A549 (cell line): ENCODE results near the gene ATP8A1. TPM values are rescaled to one million over a fixed set of nuclear protein-coding genes. Genes with fewer than 3 reads are reported as not detected.

Experiments used
- ATAC-seq, 2 experiments: fragments of 200-7000 bp in 1 of 2; fragments of >200 bp in 1 of 2; cut with Nextera tagmentation in 1 of 2; cut with Tn5 transposase in 1 of 2; 3 replicates each; pipeline versions ENCODE4 v1.8.0 to v1.9.1; 2018 to 2020; ENCODE audit warnings: mild to moderate bottlenecking in 1 of 2, moderate library complexity in 1 of 2
- CTCF ChIA-PET: fragments of 300-600 bp; sonication (Branson Sonifier 250); formaldehyde crosslinking; extraction: SDS; loops from one replicate; lab custom pipeline; 2021; ENCODE audit warnings: antibody characterized with exemption, inconsistent platforms; lab: Yijun Ruan, JAX
- POLR2A ChIA-PET: fragments of 350-600 bp; formaldehyde crosslinking; extraction: SDS; loops from one replicate; lab custom pipeline; 2021; ENCODE audit warnings: antibody characterized with exemption, inconsistent platforms; lab: Yijun Ruan, JAX
- DNase-seq, 2 experiments: peaks; one replicate each; pipeline versions ENCODE4 v3.0.0 to v3.0.0-alpha.2; 2011 to 2016; ENCODE audit warnings: low read depth in 1 of 2, low spot score in 1 of 2
- FAIRE-seq: peaks from 2 replicates; lab custom pipeline; 2011; peaks lifted over from hg19 to GRCh38; lab: Jason Lieb, UNC
- H3K27ac ChIP-seq, 2 experiments: fragments of >200 bp; sonication (Bioruptor Twin); formaldehyde crosslinking; 3 replicates each; pipeline ENCODE4 v1.5.1; 2016 to 2017
- H3K4me1 ChIP-seq: fragments of >200 bp; sonication (Bioruptor Twin); formaldehyde crosslinking; 3 replicates; pipeline ENCODE4 v1.6.1; 2016
- H3K4me2 ChIP-seq: fragments of >200 bp; sonication (Bioruptor Twin); formaldehyde crosslinking; 3 replicates; pipeline ENCODE4 v1.6.1; 2016
- H3K4me3 ChIP-seq: fragments of >200 bp; sonication (Bioruptor Twin); formaldehyde crosslinking; 3 replicates; pipeline ENCODE4 v1.5.1; 2016
- H3K9me3 ChIP-seq: fragments of >200 bp; sonication (Bioruptor Twin); formaldehyde crosslinking; 3 replicates; pipeline ENCODE4 v1.6.1; 2016
- BCL3 ChIP-seq: fragments of >200 bp; sonication (Bioruptor Twin); formaldehyde crosslinking; IDR thresholded peaks from 3 replicates; pipeline ENCODE4 v1.6.1; 2016
- BHLHE40 ChIP-seq: IDR thresholded peaks from 2 replicates; pipeline ENCODE4 v1.6.1; 2012; ENCODE audit warnings: low read depth, low read length, inconsistent platforms
- CBX8 ChIP-seq: fragments of 200-600 bp; sonication (generic); IDR thresholded peaks from 2 replicates; pipeline ENCODE4 v1.6.1; 2016
- FOXS1 ChIP-seq: fragments of 250-450 bp; sonication (Bioruptor Pico); IDR thresholded peaks from 2 replicates; pipeline ENCODE4 v1.5.0; 2020; ENCODE audit warnings: mild to moderate bottlenecking, moderate library complexity
- HES2 ChIP-seq: fragments of >200 bp; sonication (Bioruptor Twin); formaldehyde crosslinking; IDR thresholded peaks from 2 replicates; pipeline ENCODE4 v1.6.1; 2016
- HEYL ChIP-seq: fragments of 250-450 bp; sonication (Bioruptor Pico); IDR thresholded peaks from 2 replicates; pipeline ENCODE4 v1.8.0; 2021; ENCODE audit warnings: mild to moderate bottlenecking, moderate library complexity
- HOXA7 ChIP-seq: fragments of 250-450 bp; sonication (Bioruptor Pico); IDR thresholded peaks from 2 replicates; pipeline ENCODE4 v1.5.0; 2020; ENCODE audit warnings: mild to moderate bottlenecking, moderate library complexity
- HOXB13 ChIP-seq: fragments of 250-450 bp; sonication (Bioruptor Pico); IDR thresholded peaks from 2 replicates; pipeline ENCODE4 v1.5.0; 2020; ENCODE audit warnings: low read depth, mild to moderate bottlenecking, moderate library complexity
- HOXB5 ChIP-seq: fragments of 250-450 bp; sonication (Bioruptor Pico); IDR thresholded peaks from 2 replicates; pipeline ENCODE4 v1.5.0; 2020; ENCODE audit warnings: mild to moderate bottlenecking, moderate library complexity
- JUNB ChIP-seq: fragments of >200 bp; sonication (Bioruptor Twin); formaldehyde crosslinking; IDR thresholded peaks from 2 replicates; pipeline ENCODE4 v1.6.1; 2016
- MAZ ChIP-seq: fragments of 150-350 bp; IDR thresholded peaks from 2 replicates; pipeline ENCODE4 v1.6.1; 2014; ENCODE audit warnings: antibody characterized with exemption, low read depth, low read length, borderline replicate concordance
- NFE2L2 ChIP-seq: fragments of 150-350 bp; conservative IDR thresholded peaks from 2 replicates; pipeline ENCODE4 v1.6.1; 2014; ENCODE audit warnings: low read length
- NR3C1 ChIP-seq: fragments of >200 bp; sonication (Bioruptor Twin); formaldehyde crosslinking; IDR thresholded peaks from 3 replicates; pipeline ENCODE4 v1.6.1; 2017
- PHF8 ChIP-seq: fragments of 200-600 bp; sonication (generic); IDR thresholded peaks from 2 replicates; pipeline ENCODE4 v1.6.1; 2016; ENCODE audit warnings: low read depth, mild to moderate bottlenecking, antibody characterized with exemption, moderate library complexity, borderline replicate concordance
- POLR2A ChIP-seq: IDR thresholded peaks from 2 replicates; pipeline ENCODE4 v1.6.1; 2012; ENCODE audit warnings: mild to moderate bottlenecking, low read length
- SMC3 ChIP-seq: fragments of >200 bp; sonication (Bioruptor Twin); formaldehyde crosslinking; IDR thresholded peaks from 3 replicates; pipeline ENCODE4 v1.6.1; 2018; ENCODE audit warnings: inconsistent platforms
- TFCP2L1 ChIP-seq: fragments of 250-450 bp; sonication (Bioruptor Pico); IDR thresholded peaks from 2 replicates; pipeline ENCODE4 v1.5.0; 2021; ENCODE audit warnings: mild to moderate bottlenecking
- ZC3H11A ChIP-seq: fragments of 450-650 bp; IDR thresholded peaks from 2 replicates; pipeline ENCODE4 v1.6.1; 2014; ENCODE audit warnings: antibody characterized with exemption, mild to moderate bottlenecking
- ZSCAN20 ChIP-seq: fragments of 250-450 bp; sonication (Bioruptor Pico); IDR thresholded peaks from 2 replicates; pipeline ENCODE4 v1.8.0; 2022; ENCODE audit warnings: mild to moderate bottlenecking, moderate library complexity
- WGBS: methylation state at CpG from one replicate; pipeline ENCODE4 v1.1.6; 2017; ENCODE audit errors: missing lambda C conversion rate; 5-methylcytosine and 5-hydroxymethylcytosine counted together
- polyA plus RNA-seq, 4 experiments: library from polyadenylated mRNA; depleted of rRNA in 3 of 4; stranded (reverse); fragments of >200 nt; fragmentation: RNase III in 1 of 4; extraction: RNeasy Plus Mini Kit Qiagen cat#74134 plus additional on column Dnase treatment in 1 of 4; gene quantifications; 2 replicates in 3 of 4; 3 replicates in 1 of 4; pipeline ENCODE4 v1.2.3, GENCODE V29; 2011 to 2017
- TF ChIP-seq, protein P1 (sequence below): fragments of 250-450 bp; sonication (Bioruptor Pico); IDR thresholded peaks from 2 replicates; pipeline ENCODE4 v1.5.0; 2020; ENCODE audit warnings: low read depth, mild to moderate bottlenecking, moderate library complexity

ATP8A1 gene
- polyA plus RNA-seq, 2 of the 4 experiments (the other 2 are of a cell fraction), result 0.06 to 0.25 TPM

GRCh38 chr4:42561031-42561430, 95.9 kb downstream of the ATP8A1 start:
- 70% methylated on average over 10 of the region's 11 CpGs for WGBS
- CTCF ChIA-PET, result no interaction called here
- TF ChIP-seq HOXB5 (CRISPR knock-in tag), result no peak
- no peak for TF ChIP-seq MAZ
- TF ChIP-seq HEYL (CRISPR knock-in tag), result no peak
- no peak for TF ChIP-seq JUNB
- TF ChIP-seq, all 56 proteins: peak for 0

DNA sequence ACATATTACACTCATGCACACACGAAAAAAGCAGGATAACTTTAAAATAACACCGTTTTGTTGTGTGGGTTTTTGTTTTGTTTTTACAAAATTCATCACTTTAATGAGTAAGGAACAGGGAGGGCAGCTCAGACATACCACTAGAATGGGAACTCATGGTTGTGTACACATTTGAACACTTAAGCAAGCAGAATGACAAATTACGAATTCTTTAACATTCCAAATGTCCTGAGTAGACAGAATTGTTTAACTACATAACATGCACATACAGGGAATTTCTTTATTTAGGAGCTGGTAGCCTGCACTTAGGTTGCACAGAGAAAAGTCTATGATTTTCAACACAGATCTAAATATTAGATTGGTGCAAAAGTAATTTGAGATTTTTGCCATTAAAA, 96.4 kb downstream of the ATP8A1 start:
- H3K4me2 ChIP-seq, result no peak overlapping the region
- CTCF ChIA-PET, result no interaction called here
- 15% methylated on average over 3 of the region's 3 CpGs for WGBS
- H3K4me3 ChIP-seq, result no peak overlapping the region
- DNase-seq, result no peak
- TF ChIP-seq FOXS1 (CRISPR knock-in tag), result no peak
- no peak for TF ChIP-seq ZC3H11A
- TF ChIP-seq, all 56 proteins: peak for 0
- FAIRE-seq, result no peak
- Histone ChIP-seq H3K4me1 (no peaks in the 10 kb centered on the region), H3K9me3 (no peaks in the 10 kb centered on the region), H3K27ac (no peak overlapping the region)
- POLR2A ChIA-PET, result no interaction called here
- ATAC-seq, result no peak

More at GRCh38 chr4:42561031-42561430, 95.9 kb downstream of the ATP8A1 start:
- ATAC-seq (no peak), DNase-seq (no peak), FAIRE-seq (no peak)
- Histone ChIP-seq H3K4me2 (no peak overlapping the region), H3K4me3 (no peak overlapping the region), H3K9me3 (no peaks in the 10 kb centered on the region), H3K27ac (no peak overlapping the region), H3K4me1 (no peaks in the 10 kb centered on the region)
- POLR2A ChIA-PET, result no interaction called here

GRCh38 chr4:42558156-42558555, 98.7 kb downstream of the ATP8A1 start:
- ATAC-seq (no peak), FAIRE-seq (no peak), DNase-seq (no peak)
- POLR2A ChIA-PET, result no interaction called here
- CTCF ChIA-PET, result no interaction called here
- no peak for TF ChIP-seq BHLHE40
- no peaks in the 10 kb centered on the region for H3K9me3 ChIP-seq
- no peak overlapping the region for H3K4me2 ChIP-seq
- H3K4me3 ChIP-seq, result no peak overlapping the region
- no peak overlapping the region for H3K27ac ChIP-seq
- WGBS, result 4% methylated on average over 1 of the region's 1 CpG
- H3K4me1 ChIP-seq, result no peaks in the 10 kb centered on the region

DNA sequence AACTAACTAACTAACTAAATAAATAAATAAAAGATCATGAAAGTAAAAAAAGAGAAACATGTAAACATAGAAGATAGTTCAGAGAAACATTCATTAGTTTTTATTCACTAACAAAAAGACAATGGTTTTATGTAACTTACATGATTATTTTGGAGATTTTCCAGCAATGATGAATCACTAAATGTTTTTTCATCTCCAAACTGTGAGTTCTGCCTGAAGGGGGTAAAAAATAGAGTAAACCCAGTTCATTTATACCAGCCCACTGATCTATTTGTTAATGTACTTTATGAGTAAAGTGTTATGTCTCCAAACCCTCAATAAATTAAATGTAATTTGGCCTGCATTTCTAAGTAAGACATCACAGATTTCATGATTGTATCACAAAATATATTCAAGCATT, 101.1 kb downstream of the ATP8A1 start:
- CTCF ChIA-PET, result no interaction called here
- no peak for FAIRE-seq
- ATAC-seq, result no peak
- TF ChIP-seq HOXA7 (CRISPR knock-in tag) (no peak), PHF8 (no peak), TFCP2L1 (CRISPR knock-in tag) (no peak), BCL3 (no peak), HEYL (CRISPR knock-in tag) (no peak)
- H3K4me1 ChIP-seq, result no peaks in the 10 kb centered on the region
- H3K4me3 ChIP-seq, result no peak overlapping the region
- DNase-seq, result no peak
- no peak overlapping the region for H3K4me2 ChIP-seq
- no peaks in the 10 kb centered on the region for H3K9me3 ChIP-seq
- POLR2A ChIA-PET, result no interaction called here
- H3K27ac ChIP-seq, result no peak overlapping the region

DNA sequence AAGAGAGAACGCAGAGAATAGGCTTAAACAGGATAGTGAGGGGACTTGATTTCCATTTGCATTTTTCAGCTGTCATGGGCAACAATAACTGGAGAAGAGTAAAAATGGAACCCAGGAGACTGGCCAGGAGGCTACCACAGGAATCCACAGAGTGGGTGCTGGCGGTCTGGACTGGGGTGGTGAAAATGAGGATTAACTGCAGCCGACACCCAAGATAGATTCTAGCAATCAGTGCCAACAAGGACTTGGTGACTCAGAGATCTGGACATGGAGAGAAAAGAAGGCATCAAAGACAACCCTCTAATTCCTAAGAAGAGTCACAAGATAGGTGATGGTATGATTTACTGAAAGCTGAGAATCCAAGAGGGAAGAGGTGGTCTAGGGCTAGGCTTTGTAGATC, 102.8 kb downstream of the ATP8A1 start:
- Histone ChIP-seq H3K4me1 (no peaks in the 10 kb centered on the region), H3K27ac (no peak overlapping the region), H3K4me3 (no peak overlapping the region), H3K9me3 (no peaks in the 10 kb centered on the region), H3K4me2 (no peak overlapping the region)
- POLR2A ChIA-PET, result no interaction called here
- no peak for ATAC-seq
- 45% methylated on average over 3 of the region's 3 CpGs for WGBS
- DNase-seq, result no peak
- no peak for FAIRE-seq
- CTCF ChIA-PET, result no interaction called here
- TF ChIP-seq HOXB13 (CRISPR knock-in tag) (no peak), SMC3 (no peak), POLR2A (no peak), NFE2L2 (no peak), HES2 (no peak), ZC3H11A (no peak), NR3C1 (no peak), CBX8 (no peak), ZSCAN20 (CRISPR knock-in tag) (no peak)
- TF ChIP-seq, protein P1, sequence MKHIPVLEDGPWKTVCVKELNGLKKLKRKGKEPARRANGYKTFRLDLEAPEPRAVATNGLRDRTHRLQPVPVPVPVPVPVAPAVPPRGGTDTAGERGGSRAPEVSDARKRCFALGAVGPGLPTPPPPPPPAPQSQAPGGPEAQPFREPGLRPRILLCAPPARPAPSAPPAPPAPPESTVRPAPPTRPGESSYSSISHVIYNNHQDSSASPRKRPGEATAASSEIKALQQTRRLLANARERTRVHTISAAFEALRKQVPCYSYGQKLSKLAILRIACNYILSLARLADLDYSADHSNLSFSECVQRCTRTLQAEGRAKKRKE, result no peak
